CD4-positive, alpha-beta memory T cell (primary cell): ENCODE data around the gene RRP1. TPM values are rescaled to one million over a fixed set of nuclear protein-coding genes. Genes with fewer than 3 reads are reported as not detected.

ENCODE experiments used
- CTCF ChIA-PET: fragments of 350-600 bp; sonication (Branson Sonifier 250); formaldehyde crosslinking; loops from one replicate; lab custom pipeline; 2021; ENCODE audit warnings: inconsistent platforms; ENCODE audit not compliant: partially characterized antibody; lab: Charles Lee
- POLR2A ChIA-PET: fragments of 350-600 bp; sonication (Branson Sonifier 250); formaldehyde crosslinking; loops from one replicate; lab custom pipeline; 2021; ENCODE audit not compliant: partially characterized antibody; lab: Charles Lee
- DNase-seq, 5 donors: peaks; one replicate each; pipeline versions ENCODE4 v3.0.0 to v3.0.0-alpha.2; 2020 to 2022; ENCODE audit warnings: mixed read lengths in 1 of 5
- H3K27ac ChIP-seq: one replicate; pipeline ENCODE4 v1.7.0; 2013; ENCODE audit warnings: low read depth, low read length
- H3K27me3 ChIP-seq: 2 replicates; pipeline ENCODE4 v1.7.0; 2013; ENCODE audit warnings: mild to moderate bottlenecking, low read length, moderate library complexity; ENCODE audit not compliant: insufficient read depth
- H3K36me3 ChIP-seq: 2 replicates; pipeline ENCODE4 v1.7.0; 2013; ENCODE audit warnings: mild to moderate bottlenecking, low read length, moderate library complexity; ENCODE audit not compliant: insufficient read depth
- H3K4me1 ChIP-seq: 2 replicates; pipeline ENCODE4 v1.7.0; 2013; ENCODE audit warnings: mild to moderate bottlenecking, low read length, moderate library complexity; ENCODE audit not compliant: insufficient read depth
- H3K4me3 ChIP-seq, 2 donors: one replicate each; pipeline ENCODE4 v1.7.0; 2013; ENCODE audit warnings: low read length in 2 of 2, mild to moderate bottlenecking in 1 of 2
- H3K9me3 ChIP-seq, 2 donors: one replicate each; pipeline ENCODE4 v1.7.0; 2013; ENCODE audit warnings: low read length in 2 of 2, control low read depth in 1 of 2; ENCODE audit not compliant: control insufficient read depth in 1 of 2
- H3K27ac Mint-ChIP-seq, 7 donors: one replicate each; pipeline ENCODE4 v1.8.0; 2020 to 2021; ENCODE audit warnings: mixed read lengths in 7 of 7, mild to moderate bottlenecking in 6 of 7, inconsistent platforms in 3 of 7, moderate library complexity in 3 of 7
- H3K27me3 Mint-ChIP-seq, 2 donors: one replicate each; pipeline ENCODE4 v1.8.0; 2020 to 2021; ENCODE audit warnings: mixed read lengths in 2 of 2
- H3K36me3 Mint-ChIP-seq, 2 donors: one replicate each; pipeline ENCODE4 v1.8.0; 2020 to 2021; ENCODE audit warnings: mixed read lengths in 2 of 2, inconsistent platforms in 1 of 2, mild to moderate bottlenecking in 1 of 2
- H3K4me1 Mint-ChIP-seq, 4 donors: one replicate each; pipeline ENCODE4 v1.8.0; 2020 to 2021; ENCODE audit warnings: mixed read lengths in 4 of 4, mild to moderate bottlenecking in 1 of 4
- H3K4me3 Mint-ChIP-seq, 8 donors: one replicate each; pipeline ENCODE4 v1.8.0; 2020 to 2021; ENCODE audit warnings: mixed read lengths in 8 of 8, mild to moderate bottlenecking in 7 of 8, moderate library complexity in 6 of 8, inconsistent platforms in 3 of 8
- H3K9me3 Mint-ChIP-seq, 8 donors: one replicate each; pipeline ENCODE4 v1.8.0; 2020 to 2021; ENCODE audit warnings: mixed read lengths in 8 of 8, mild to moderate bottlenecking in 5 of 8, inconsistent platforms in 3 of 8, moderate library complexity in 1 of 8
- intact Hi-C: fragments of 100-400 bp; cut with micrococcal nuclease; formaldehyde crosslinking; loops from one replicate; pipeline ENCODE4 v1.15.1; 2023
- polyA plus RNA-seq, 2 donors: library from polyadenylated mRNA; unstranded; fragments of 300-500 nt; fragmentation: Illumina TruSeq; gene quantifications; one replicate each; pipeline ENCODE4 v1.2.3, GENCODE V29; 2021
- total RNA-seq, 2 experiments: library from RNA; stranded (reverse); gene quantifications; one replicate each; pipeline ENCODE4 v1.2.3, GENCODE V29; 2021

The RRP1 gene
- total and polyA plus RNA-seq, 4 experiments from 2014 or later = 13.5 to 27.7 (median 23.8) TPM

GRCh38 chr21:43771698-43772424 is 17.5 kb upstream of the RRP1 start:
- H3K4me3 ChIP-seq = no peak overlapping the region
- H3K36me3 ChIP-seq = peaks cover 15% of the 10 kb centered on the region
- ChIA-PET POLR2A (interaction anchor here (0.6 kb wide), 1 partner anchor 52 kb away, joined by 3 read pairs; no protein-coding TSS in a partner anchor), CTCF (interaction anchor here (1.7 kb wide), 1 partner anchor 18 kb away, joined by 6 read pairs; the partner anchor contains the start of gene RRP1)
- H3K27ac ChIP-seq = no peak overlapping the region
- DNase-seq = peak in 1 of 5 donors; percentile 19
- H3K9me3 ChIP-seq = no peaks in the 10 kb centered on the region
- peaks cover 17% of the 10 kb centered on the region for H3K4me1 ChIP-seq
- Mint-ChIP-seq H3K27me3 (no peaks in the 10 kb centered on the region), H3K9me3 (no peaks in the 10 kb centered on the region), H3K27ac (peak overlapping the region in 3 of 7 donors; percentile 2 to 50 (median 19)), H3K4me1 (peaks cover 16 to 35% (median 22%) of the 10 kb centered on the region in 4 donors), H3K36me3 (peaks cover 14 to 23% of the 10 kb centered on the region in 2 donors), H3K4me3 (peak overlapping the region in 1 of 8 donors; percentile 59)
- intact Hi-C loops = no loop called here
- H3K27me3 ChIP-seq = no peaks in the 10 kb centered on the region

- Histone ChIP-seq H3K4me3 (no peak overlapping the region), H3K27me3 (no peaks in the 10 kb centered on the region), H3K9me3 (no peaks in the 10 kb centered on the region), H3K36me3 (peaks cover 15% of the 10 kb centered on the region), H3K4me1 (peaks cover 17% of the 10 kb centered on the region), H3K27ac (no peak overlapping the region)
- H3K9me3 Mint-ChIP-seq = no peaks in the 10 kb centered on the region
- DNase-seq = no peak
- ChIA-PET POLR2A (interaction anchor here (0.6 to 0.7 kb wide), 2 partner anchors 16 to 52 kb away, joined by 3 read pairs; no protein-coding TSS in a partner anchor), CTCF (interaction anchor here (1.7 kb wide), 1 partner anchor 17 kb away, joined by 6 read pairs; the partner anchor contains the start of gene RRP1)
- peak overlapping the region in 1 of 7 donors; percentile 29 for H3K27ac Mint-ChIP-seq
- peaks cover 14 to 23% of the 10 kb centered on the region in 2 donors for H3K36me3 Mint-ChIP-seq
- H3K4me3 Mint-ChIP-seq = no peak overlapping the region
- peaks cover 16 to 37% (median 22%) of the 10 kb centered on the region in 4 donors for H3K4me1 Mint-ChIP-seq
- intact Hi-C loops = no loop called here
- no peaks in the 10 kb centered on the region for H3K27me3 Mint-ChIP-seq
Measured at GRCh38 chr21:43772425-43772821, 17.0 kb upstream of the RRP1 start.

GRCh38 chr21:43774163-43774562 is 15.2 kb upstream of the RRP1 start:
- DNase-seq = peak in 1 of 5 donors; percentile 5
- Mint-ChIP-seq H3K36me3 (peaks cover 14 to 23% of the 10 kb centered on the region in 2 donors), H3K9me3 (no peaks in the 10 kb centered on the region), H3K27ac (peak overlapping the region in 2 of 7 donors; percentile 49 to 84), H3K4me3 (peak overlapping the region; percentile 1 to 93 (median 66)), H3K27me3 (no peaks in the 10 kb centered on the region), H3K4me1 (peaks cover 23 to 52% (median 33%) of the 10 kb centered on the region in 4 donors)
- Histone ChIP-seq H3K4me3 (no peak overlapping the region), H3K4me1 (peaks cover 30% of the 10 kb centered on the region), H3K36me3 (peaks cover 15% of the 10 kb centered on the region), H3K27me3 (no peaks in the 10 kb centered on the region), H3K27ac (no peak overlapping the region), H3K9me3 (no peaks in the 10 kb centered on the region)
- ChIA-PET CTCF (interaction anchor here (0.7 kb wide), 1 partner anchor 201 kb away, joined by 3 read pairs; no protein-coding TSS in a partner anchor), POLR2A (interaction anchor here (1.2 kb wide), 1 partner anchor 113 kb away, joined by 3 read pairs; no protein-coding TSS in a partner anchor)
- intact Hi-C loops = no loop called here

- Histone ChIP-seq H3K36me3 (peaks cover 15% of the 10 kb centered on the region), H3K27ac (peak overlapping the region; percentile 76), H3K4me1 (peaks cover 31% of the 10 kb centered on the region), H3K4me3 (peak overlapping the region; percentile 79 to 93), H3K9me3 (no peaks in the 10 kb centered on the region), H3K27me3 (no peaks in the 10 kb centered on the region)
- DNase-seq = no peak
- CTCF ChIA-PET = interaction anchor here (1.0 kb wide), 1 partner anchor 14 kb away, joined by 3 read pairs; the partner anchor contains the start of gene RRP1
- intact Hi-C loops = loop anchor here (5.0 kb wide), 1 partner anchor 58 kb away; the partner anchor contains the start of gene PDXK
- Mint-ChIP-seq H3K27me3 (no peaks in the 10 kb centered on the region), H3K27ac (peak overlapping the region; percentile 81 to 92 (median 86)), H3K4me3 (peak overlapping the region; percentile 91 to 97 (median 93)), H3K4me1 (peaks cover 23 to 55% (median 34%) of the 10 kb centered on the region in 4 donors), H3K9me3 (no peaks in the 10 kb centered on the region), H3K36me3 (peaks cover 14 to 23% of the 10 kb centered on the region in 2 donors)
- POLR2A ChIA-PET = no interaction called here
Measured at GRCh38 chr21:43775190-43775589, 14.2 kb upstream of the RRP1 start.

- Histone ChIP-seq H3K36me3 (peaks cover 15% of the 10 kb centered on the region), H3K9me3 (no peaks in the 10 kb centered on the region), H3K27me3 (no peaks in the 10 kb centered on the region), H3K4me1 (peaks cover 31% of the 10 kb centered on the region), H3K4me3 (peak within 1 kb of the TSS; percentile 79 to 93), H3K27ac (peak within 1 kb of the TSS; percentile 76)
- Mint-ChIP-seq H3K27me3 (no peaks in the 10 kb centered on the region), H3K4me3 (peak within 1 kb of the TSS; percentile 91 to 97 (median 93)), H3K9me3 (no peaks in the 10 kb centered on the region), H3K4me1 (peaks cover 23 to 55% (median 34%) of the 10 kb centered on the region in 4 donors), H3K27ac (peak within 1 kb of the TSS; percentile 84 to 92 (median 87)), H3K36me3 (peaks cover 14 to 23% of the 10 kb centered on the region in 2 donors)
- DNase-seq = peak; percentile 69 to 88 (median 77)
- ChIA-PET CTCF (no interaction called here), POLR2A (no interaction called here)
- intact Hi-C loops = loop anchor here (1.0 to 5.0 kb wide), 2 partner anchors 13 to 59 kb away; partner anchors contain the start of genes PDXK and RRP1
Measured at GRCh38 chr21:43775795-43776430, 13.5 kb upstream of the RRP1 start, which contains the start of gene CSTB. CSTB (minus strand) TSS chr21:43776308; CDS start chr21:43776269, 39 bp downstream.

- Histone ChIP-seq H3K36me3 (peaks cover 14% of the 10 kb centered on the region), H3K9me3 (no peaks in the 10 kb centered on the region), H3K27ac (no peak overlapping the region), H3K4me1 (peaks cover 31% of the 10 kb centered on the region), H3K27me3 (no peaks in the 10 kb centered on the region), H3K4me3 (no peak overlapping the region)
- no peaks in the 10 kb centered on the region for H3K9me3 Mint-ChIP-seq
- H3K4me3 Mint-ChIP-seq = peak overlapping the region in 6 of 8 donors; percentile 52 to 91 (median 76)
- H3K4me1 Mint-ChIP-seq = peaks cover 20 to 47% (median 34%) of the 10 kb centered on the region in 4 donors
- DNase-seq = peak in 1 of 5 donors; percentile 25
- peak overlapping the region in 6 of 7 donors; percentile 69 to 90 (median 78) for H3K27ac Mint-ChIP-seq
- intact Hi-C loops = loop anchor here (5.0 kb wide), 1 partner anchor 61 kb away; the partner anchor contains the start of gene PDXK
- ChIA-PET POLR2A (no interaction called here), CTCF (no interaction called here)
- H3K27me3 Mint-ChIP-seq = no peaks in the 10 kb centered on the region
- H3K36me3 Mint-ChIP-seq = peaks cover 9 to 22% of the 10 kb centered on the region in 2 donors
Measured at GRCh38 chr21:43777953-43778352, 11.4 kb upstream of the RRP1 start.
